ENCODE results near the gene SPATS2L. TPM values are rescaled to one million over a fixed set of nuclear protein-coding genes. Genes with fewer than 3 reads are reported as not detected.

The SPATS2L gene
- total RNA-seq, 2 donors from 2014 or later = 40.3 to 89.9 TPM

- H3K4me3 ChIP-seq (ENCODE audit: low read length) = no peak overlapping the region
- TF ChIP-seq CTCF (conservative IDR thresholded peaks at IDR 0.05) = no peak
- H3K27me3 ChIP-seq (ENCODE audit: control insufficient read depth, insufficient read depth, low read length, poor library complexity, severe bottlenecking) = peaks cover 18% of the 10 kb centered on the region
- H3K27ac Mint-ChIP-seq = no peak overlapping the region
- no peak overlapping the region for H3K4me3 Mint-ChIP-seq
- no peak overlapping the region for H3K27ac ChIP-seq (ENCODE audit: low read depth, low read length)
- 92 to 94% methylated on average over 3 to 7 of the region's 7 CpGs for WGBS, 2 experiments (ENCODE audit: insufficient coverage in 1 of 2, insufficient read length in 1 of 2)
- H3K9me3 ChIP-seq (ENCODE audit: control insufficient read depth, low read length) = no peaks in the 10 kb centered on the region
- H3K36me3 ChIP-seq (ENCODE audit: control insufficient read depth, insufficient read depth, low read length) = no peaks in the 10 kb centered on the region
- H3K27me3 Mint-ChIP-seq (ENCODE audit: insufficient read depth) = peaks cover 16% of the 10 kb centered on the region
- H3K4me1 Mint-ChIP-seq = peaks cover 7% of the 10 kb centered on the region
- no peak for DNase-seq
- no peak overlapping the region for H3K9ac ChIP-seq (ENCODE audit: extremely low read depth, low read length, poor library complexity, severe bottlenecking)
- no peaks in the 10 kb centered on the region for H3K4me1 ChIP-seq (ENCODE audit: control insufficient read depth, insufficient read depth, low read length)
- H3K36me3 Mint-ChIP-seq (ENCODE audit: low read depth) = no peaks in the 10 kb centered on the region
- H3K9me3 Mint-ChIP-seq = peaks cover 3% of the 10 kb centered on the region
Measured at GRCh38 chr2:200258881-200259576, 47.5 kb upstream of the SPATS2L start.

DNA sequence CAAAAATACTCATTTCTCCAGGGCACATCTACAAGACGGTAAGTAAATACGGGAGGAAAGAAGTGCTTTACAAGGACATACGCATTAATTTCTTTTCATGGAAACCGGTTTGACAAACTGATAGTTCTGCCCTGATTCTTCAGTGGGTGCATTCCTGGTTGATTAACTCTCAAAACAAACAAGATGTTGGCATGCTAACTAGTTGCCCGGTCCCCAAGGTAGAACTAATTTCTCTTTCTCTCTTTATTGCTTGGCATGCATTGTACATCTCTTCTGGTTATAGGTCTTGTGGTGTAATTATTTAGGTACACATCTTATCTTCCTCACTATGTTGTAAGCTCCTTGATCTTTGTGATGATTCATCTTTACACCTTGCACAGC lies 46.9 kb upstream of the SPATS2L start:
- Histone ChIP-seq H3K9me3 (ENCODE audit: control insufficient read depth, low read length) (no peaks in the 10 kb centered on the region), H3K4me1 (ENCODE audit: control insufficient read depth, insufficient read depth, low read length) (no peaks in the 10 kb centered on the region), H3K4me3 (ENCODE audit: low read length) (no peak overlapping the region), H3K27me3 (ENCODE audit: control insufficient read depth, insufficient read depth, low read length, poor library complexity, severe bottlenecking) (peaks cover 12% of the 10 kb centered on the region), H3K9ac (ENCODE audit: extremely low read depth, low read length, poor library complexity, severe bottlenecking) (no peak overlapping the region), H3K27ac (ENCODE audit: low read depth, low read length) (no peak overlapping the region), H3K36me3 (ENCODE audit: control insufficient read depth, insufficient read depth, low read length) (no peaks in the 10 kb centered on the region)
- H3K36me3 Mint-ChIP-seq (ENCODE audit: low read depth) = no peaks in the 10 kb centered on the region
- H3K9me3 Mint-ChIP-seq = peaks cover 3% of the 10 kb centered on the region
- H3K4me1 Mint-ChIP-seq = peaks cover 7% of the 10 kb centered on the region
- 90% methylated on average over 4 to 5 of the region's 5 CpGs for WGBS, 2 experiments (ENCODE audit: insufficient coverage in 1 of 2, insufficient read length in 1 of 2)
- no peak for DNase-seq
- H3K27me3 Mint-ChIP-seq (ENCODE audit: insufficient read depth) = peaks cover 11% of the 10 kb centered on the region
- no peak overlapping the region for H3K27ac Mint-ChIP-seq
- no peak overlapping the region for H3K4me3 Mint-ChIP-seq
- TF ChIP-seq CTCF (conservative IDR thresholded peaks at IDR 0.05) = no peak

GRCh38 chr2:200262047-200262446 lies 44.4 kb upstream of the SPATS2L start:
- Mint-ChIP-seq H3K36me3 (ENCODE audit: low read depth) (no peaks in the 10 kb centered on the region), H3K9me3 (peaks cover 3% of the 10 kb centered on the region), H3K4me3 (no peak overlapping the region), H3K4me1 (peaks cover 7% of the 10 kb centered on the region), H3K27me3 (ENCODE audit: insufficient read depth) (no peaks in the 10 kb centered on the region), H3K27ac (no peak overlapping the region)
- TF ChIP-seq CTCF (conservative IDR thresholded peaks at IDR 0.05) = no peak
- Histone ChIP-seq H3K9ac (ENCODE audit: extremely low read depth, low read length, poor library complexity, severe bottlenecking) (no peak overlapping the region), H3K4me3 (ENCODE audit: low read length) (no peak overlapping the region), H3K27me3 (ENCODE audit: control insufficient read depth, insufficient read depth, low read length, poor library complexity, severe bottlenecking) (no peaks in the 10 kb centered on the region), H3K27ac (ENCODE audit: low read depth, low read length) (no peak overlapping the region), H3K9me3 (ENCODE audit: control insufficient read depth, low read length) (no peaks in the 10 kb centered on the region), H3K36me3 (ENCODE audit: control insufficient read depth, insufficient read depth, low read length) (no peaks in the 10 kb centered on the region), H3K4me1 (ENCODE audit: control insufficient read depth, insufficient read depth, low read length) (no peaks in the 10 kb centered on the region)
- WGBS, 2 experiments (ENCODE audit: insufficient coverage in 1 of 2, insufficient read length in 1 of 2) = 88 to 93% methylated on average over 2 of the region's 2 CpGs
- no peak for DNase-seq

All from endodermal cell (in vitro differentiated cells).